ENCODE data around the gene MAST4. TPM values are rescaled to one million over a fixed set of nuclear protein-coding genes. Genes with fewer than 3 reads are reported as not detected.

MAST4 gene
- total and polyA plus RNA-seq, 2 of the 8 experiments (the other 6 are each of a cell fraction or from before 2014, with no cell fraction given), result 1.5 to 2.6 TPM

GRCh38 chr5:66788556-66788955, 192.4 kb downstream of the MAST4 start:
- CTCF ChIA-PET (ENCODE audit: partially characterized antibody), result interaction anchor here (1.7 to 1.9 kb wide), 2 partner anchors 47 to 480 kb away, joined by 4 to 6 read pairs; no protein-coding TSS in a partner anchor
- no peak overlapping the region for H3K4ac ChIP-seq (replicated peaks; ENCODE audit: insufficient read length, low read depth, low read length)
- DNase-seq (ENCODE audit: low read depth in 1 of 2, low spot score in 2 of 2) (no peak), FAIRE-seq (no peak)
- no peak overlapping the region for H2BK15ac ChIP-seq (ENCODE audit: low read length)
- H2BK5ac ChIP-seq (ENCODE audit: low read depth, low read length), result no peak overlapping the region
- no peak overlapping the region for H2BK20ac ChIP-seq (ENCODE audit: low read length)
- H4K20me1 ChIP-seq (replicated peaks in 1 of 2; ENCODE audit: control insufficient read depth in 1 of 2, insufficient read depth in 2 of 2, low read length in 2 of 2), result no peaks in the 10 kb centered on the region
- H2AFZ ChIP-seq (ENCODE audit: low read length), result no peak overlapping the region
- H3K23ac ChIP-seq (ENCODE audit: insufficient read length), result no peak overlapping the region
- peaks cover 0 to 3% (median 0%) of the 10 kb centered on the region in 4 experiments; a peak in 1 of 7 replicates for H3K4me1 ChIP-seq (replicated peaks in 1 of 4; ENCODE audit: control insufficient read depth in 3 of 4, insufficient read depth in 4 of 4, low read length in 3 of 4)
- no peaks in the 10 kb centered on the region for H3K79me1 ChIP-seq (ENCODE audit: low read depth, low read length)
- no peak overlapping the region for H3K56ac ChIP-seq (replicated peaks; ENCODE audit: insufficient read length, low read depth, low read length)
- H2BK120ac ChIP-seq (replicated peaks; ENCODE audit: low read depth, low read length), result no peak overlapping the region
- no peak overlapping the region for H4K91ac ChIP-seq (replicated peaks; ENCODE audit: insufficient read length, low read length)
- WGBS, 2 experiments (ENCODE audit: extremely low coverage in 1 of 2, insufficient coverage in 1 of 2, insufficient read length in 1 of 2, insufficient replicate concordance in 2 of 2, low coverage in 1 of 2, low lambda C conversion rate in 2 of 2, missing lambda C conversion rate in 1 of 2), result 96% methylated on average over 17 of the region's 17 CpGs; no CpG with 5 or more reads in 1 of the 2 experiments
- no peak overlapping the region for H2AK5ac ChIP-seq (ENCODE audit: low read depth, low read length)
- H3K4me2 ChIP-seq (ENCODE audit: insufficient read depth in 1 of 2, low read depth in 2 of 2, low read length in 2 of 2), result no peak overlapping the region
- no peak for TF ChIP-seq ATF3 (IDR thresholded peaks at IDR 0.05; ENCODE audit: insufficient read depth, low read depth, low read length)
- no peak for TF ChIP-seq TAF7 (optimal IDR thresholded peaks at IDR 0.05; ENCODE audit: borderline replicate concordance, low read depth, low read length)
- TF ChIP-seq JUN (IDR thresholded peaks at IDR 0.05; ENCODE audit: low read depth, low read length), result no peak
- TF ChIP-seq ZNF274 (IDR thresholded peaks at IDR 0.05; ENCODE audit: borderline replicate concordance, extremely low read depth, low read length), result no peak
- TF ChIP-seq POLR2AphosphoS5 (IDR thresholded peaks at IDR 0.05; ENCODE audit: low read depth, low read length), result no peak
- TF ChIP-seq TCF12 (IDR thresholded peaks at IDR 0.05; ENCODE audit: low read depth, low read length), result no peak
- no peak for TF ChIP-seq CHD1 (IDR thresholded peaks at IDR 0.05; ENCODE audit: low read depth, low read length)
- no peak overlapping the region for H3K18ac ChIP-seq (ENCODE audit: extremely low read depth, low read length)
- no peaks in the 10 kb centered on the region for H3K36me3 ChIP-seq (ENCODE audit: control insufficient read depth in 2 of 4, insufficient read depth in 4 of 4, low read length in 3 of 4)
- no peak overlapping the region for H2BK12ac ChIP-seq (ENCODE audit: low read depth, low read length)
- no peak overlapping the region for H3K4me3 ChIP-seq (ENCODE audit: extremely low read depth in 1 of 4, insufficient read depth in 2 of 4, low read depth in 3 of 4, low read length in 4 of 4)
- H3K14ac ChIP-seq (ENCODE audit: insufficient read length), result no peak overlapping the region
- no peak overlapping the region for H4K8ac ChIP-seq (ENCODE audit: extremely low read depth, insufficient read depth, low read length)
- no peak overlapping the region for H3K9ac ChIP-seq (replicated peaks in 1 of 4; ENCODE audit: extremely low read depth in 1 of 4, low read depth in 3 of 4, low read length in 3 of 4)
- no peak overlapping the region for H3K27ac ChIP-seq (ENCODE audit: low read depth, low read length)
- POLR2A ChIA-PET (ENCODE audit: partially characterized antibody), result no interaction called here
- H3K23me2 ChIP-seq (ENCODE audit: low read depth, low read length), result no peaks in the 10 kb centered on the region
- no peaks in the 10 kb centered on the region for H3K9me3 ChIP-seq (ENCODE audit: insufficient read depth in 2 of 2, low read depth in 1 of 2, low read length in 1 of 2)
- H3K27me3 ChIP-seq (replicated peaks in 1 of 4; ENCODE audit: control insufficient read depth in 3 of 4, extremely low read depth in 1 of 4, insufficient read depth in 3 of 4, low read length in 3 of 4), result no peaks in the 10 kb centered on the region
- H4K5ac ChIP-seq (ENCODE audit: insufficient read length, low read depth, low read length), result no peak overlapping the region
- H3K79me2 ChIP-seq (ENCODE audit: control insufficient read depth in 1 of 2, insufficient read depth in 2 of 2, low read length in 2 of 2), result no peaks in the 10 kb centered on the region

Measured in H1 (cell line).